Measurements from ENCODE around the gene FGF8. TPM values are rescaled to one million over a fixed set of nuclear protein-coding genes. Genes with fewer than 3 reads are reported as not detected.

The FGF8 gene
- total and polyA plus RNA-seq, 10 of the 15 experiments (the other 5 are each of a cell fraction or from before 2014, with no cell fraction given), result 0.08 to 0.43 (median 0.17) TPM; not detected in 7

DNA sequence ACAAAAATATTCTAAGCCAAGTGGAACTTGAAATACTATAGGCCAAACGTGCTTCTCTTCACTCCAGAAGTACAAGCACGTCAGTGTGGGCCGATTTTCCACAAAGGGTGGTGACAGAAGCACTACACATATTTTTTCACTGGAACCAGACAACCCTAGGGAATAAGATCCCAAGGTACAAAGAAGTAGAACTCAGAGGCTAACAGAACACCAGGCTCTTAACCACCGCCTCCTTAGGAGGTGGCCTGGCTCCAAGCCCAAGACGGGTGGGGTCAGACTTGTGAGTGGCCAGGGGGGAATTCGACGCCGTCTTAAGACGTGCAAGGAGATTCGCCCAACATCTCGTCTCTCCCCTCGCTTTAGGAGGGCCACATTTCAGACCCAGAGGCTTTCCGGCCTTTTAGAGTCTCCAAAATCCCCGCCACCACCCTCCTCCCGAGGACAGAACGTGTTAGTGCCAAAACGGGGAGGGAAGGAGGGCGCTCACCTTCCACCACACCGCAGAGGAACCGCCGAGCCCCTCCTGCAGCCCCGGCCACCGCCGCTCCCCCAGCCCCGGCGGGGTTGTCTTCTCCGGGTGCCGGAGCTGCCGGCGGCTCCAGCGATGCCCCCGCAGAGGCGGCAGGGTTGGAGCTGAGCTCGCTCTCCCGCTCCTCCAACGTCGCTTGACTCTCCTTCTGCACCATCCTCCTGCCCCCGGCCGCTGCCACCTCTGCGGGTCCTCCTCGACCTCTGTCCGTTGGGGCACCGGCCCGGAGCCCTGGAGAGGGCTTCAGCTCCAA is 41.6 kb upstream of the FGF8 start (continued):
- TF ChIP-seq, protein P1, sequence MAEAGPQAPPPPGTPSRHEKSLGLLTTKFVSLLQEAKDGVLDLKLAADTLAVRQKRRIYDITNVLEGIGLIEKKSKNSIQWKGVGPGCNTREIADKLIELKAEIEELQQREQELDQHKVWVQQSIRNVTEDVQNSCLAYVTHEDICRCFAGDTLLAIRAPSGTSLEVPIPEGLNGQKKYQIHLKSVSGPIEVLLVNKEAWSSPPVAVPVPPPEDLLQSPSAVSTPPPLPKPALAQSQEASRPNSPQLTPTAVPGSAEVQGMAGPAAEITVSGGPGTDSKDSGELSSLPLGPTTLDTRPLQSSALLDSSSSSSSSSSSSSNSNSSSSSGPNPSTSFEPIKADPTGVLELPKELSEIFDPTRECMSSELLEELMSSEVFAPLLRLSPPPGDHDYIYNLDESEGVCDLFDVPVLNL (IDR thresholded peaks at IDR 0.05; ENCODE audit: low read depth, low read length), result 0 out of 2 replicates have a peak, but pooled peaks have one; percentile 17
- no peak for TF ChIP-seq SRF (IDR thresholded peaks at IDR 0.05; ENCODE audit: low read depth in 2 of 2, low read length in 2 of 2)
- 0 out of 2 replicates have a peak, but pooled peaks have one; percentile 7 for TF ChIP-seq TBL1XR1 (IDR thresholded peaks at IDR 0.05; ENCODE audit: low read depth, low read length)
- TF ChIP-seq HDAC2 (IDR thresholded peaks at IDR 0.05), result no peak
- no peak for TF ChIP-seq EGR1 (IDR thresholded peaks at IDR 0.05; ENCODE audit: borderline replicate concordance in 1 of 2, low read depth in 2 of 2, low read length in 2 of 2)
- TF ChIP-seq NR2F1 (conservative IDR thresholded peaks at IDR 0.05), result peak; percentile 11; the same call in 1 of the 2 replicates
- TF ChIP-seq BMI1 (IDR thresholded peaks at IDR 0.05; ENCODE audit: borderline replicate concordance), result no peak
- TF ChIP-seq, protein P2, sequence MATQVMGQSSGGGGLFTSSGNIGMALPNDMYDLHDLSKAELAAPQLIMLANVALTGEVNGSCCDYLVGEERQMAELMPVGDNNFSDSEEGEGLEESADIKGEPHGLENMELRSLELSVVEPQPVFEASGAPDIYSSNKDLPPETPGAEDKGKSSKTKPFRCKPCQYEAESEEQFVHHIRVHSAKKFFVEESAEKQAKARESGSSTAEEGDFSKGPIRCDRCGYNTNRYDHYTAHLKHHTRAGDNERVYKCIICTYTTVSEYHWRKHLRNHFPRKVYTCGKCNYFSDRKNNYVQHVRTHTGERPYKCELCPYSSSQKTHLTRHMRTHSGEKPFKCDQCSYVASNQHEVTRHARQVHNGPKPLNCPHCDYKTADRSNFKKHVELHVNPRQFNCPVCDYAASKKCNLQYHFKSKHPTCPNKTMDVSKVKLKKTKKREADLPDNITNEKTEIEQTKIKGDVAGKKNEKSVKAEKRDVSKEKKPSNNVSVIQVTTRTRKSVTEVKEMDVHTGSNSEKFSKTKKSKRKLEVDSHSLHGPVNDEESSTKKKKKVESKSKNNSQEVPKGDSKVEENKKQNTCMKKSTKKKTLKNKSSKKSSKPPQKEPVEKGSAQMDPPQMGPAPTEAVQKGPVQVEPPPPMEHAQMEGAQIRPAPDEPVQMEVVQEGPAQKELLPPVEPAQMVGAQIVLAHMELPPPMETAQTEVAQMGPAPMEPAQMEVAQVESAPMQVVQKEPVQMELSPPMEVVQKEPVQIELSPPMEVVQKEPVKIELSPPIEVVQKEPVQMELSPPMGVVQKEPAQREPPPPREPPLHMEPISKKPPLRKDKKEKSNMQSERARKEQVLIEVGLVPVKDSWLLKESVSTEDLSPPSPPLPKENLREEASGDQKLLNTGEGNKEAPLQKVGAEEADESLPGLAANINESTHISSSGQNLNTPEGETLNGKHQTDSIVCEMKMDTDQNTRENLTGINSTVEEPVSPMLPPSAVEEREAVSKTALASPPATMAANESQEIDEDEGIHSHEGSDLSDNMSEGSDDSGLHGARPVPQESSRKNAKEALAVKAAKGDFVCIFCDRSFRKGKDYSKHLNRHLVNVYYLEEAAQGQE (IDR thresholded peaks at IDR 0.05; ENCODE audit: low read depth, low read length), result no peak
- TF ChIP-seq, protein P3, sequence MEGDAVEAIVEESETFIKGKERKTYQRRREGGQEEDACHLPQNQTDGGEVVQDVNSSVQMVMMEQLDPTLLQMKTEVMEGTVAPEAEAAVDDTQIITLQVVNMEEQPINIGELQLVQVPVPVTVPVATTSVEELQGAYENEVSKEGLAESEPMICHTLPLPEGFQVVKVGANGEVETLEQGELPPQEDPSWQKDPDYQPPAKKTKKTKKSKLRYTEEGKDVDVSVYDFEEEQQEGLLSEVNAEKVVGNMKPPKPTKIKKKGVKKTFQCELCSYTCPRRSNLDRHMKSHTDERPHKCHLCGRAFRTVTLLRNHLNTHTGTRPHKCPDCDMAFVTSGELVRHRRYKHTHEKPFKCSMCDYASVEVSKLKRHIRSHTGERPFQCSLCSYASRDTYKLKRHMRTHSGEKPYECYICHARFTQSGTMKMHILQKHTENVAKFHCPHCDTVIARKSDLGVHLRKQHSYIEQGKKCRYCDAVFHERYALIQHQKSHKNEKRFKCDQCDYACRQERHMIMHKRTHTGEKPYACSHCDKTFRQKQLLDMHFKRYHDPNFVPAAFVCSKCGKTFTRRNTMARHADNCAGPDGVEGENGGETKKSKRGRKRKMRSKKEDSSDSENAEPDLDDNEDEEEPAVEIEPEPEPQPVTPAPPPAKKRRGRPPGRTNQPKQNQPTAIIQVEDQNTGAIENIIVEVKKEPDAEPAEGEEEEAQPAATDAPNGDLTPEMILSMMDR (IDR thresholded peaks at IDR 0.05 in 2 of 3, conservative IDR thresholded peaks at IDR 0.05 in 1 of 3; ENCODE audit: control insufficient read depth in 2 of 3, extremely low read depth in 1 of 3, insufficient read depth in 1 of 3, low read depth in 3 of 3, low read length in 3 of 3), result no peak
- TF ChIP-seq ZNF274 (IDR thresholded peaks at IDR 0.05; ENCODE audit: insufficient read depth, insufficient read length), result no peak
- no peak for TF ChIP-seq BCL11A (IDR thresholded peaks at IDR 0.05; ENCODE audit: low read depth, low read length)
- TF ChIP-seq BHLHE40 (IDR thresholded peaks at IDR 0.05; ENCODE audit: borderline replicate concordance in 1 of 2, low read depth in 2 of 2, low read length in 1 of 2), result peak in 1 of 2 experiments; percentile 23; a peak in 1 of 4 replicates
- TF ChIP-seq SIN3A (IDR thresholded peaks at IDR 0.05; ENCODE audit: low read depth, low read length), result peak; percentile 34; the same call in 1 of the 2 replicates
- no peak for TF ChIP-seq RELA (IDR thresholded peaks at IDR 0.05; ENCODE audit: borderline replicate concordance, partially characterized antibody)
- 0 out of 2 replicates have a peak, but pooled peaks have one; percentile 31 for TF ChIP-seq IKZF1 (conservative IDR thresholded peaks at IDR 0.05)
- TF ChIP-seq, protein P4, sequence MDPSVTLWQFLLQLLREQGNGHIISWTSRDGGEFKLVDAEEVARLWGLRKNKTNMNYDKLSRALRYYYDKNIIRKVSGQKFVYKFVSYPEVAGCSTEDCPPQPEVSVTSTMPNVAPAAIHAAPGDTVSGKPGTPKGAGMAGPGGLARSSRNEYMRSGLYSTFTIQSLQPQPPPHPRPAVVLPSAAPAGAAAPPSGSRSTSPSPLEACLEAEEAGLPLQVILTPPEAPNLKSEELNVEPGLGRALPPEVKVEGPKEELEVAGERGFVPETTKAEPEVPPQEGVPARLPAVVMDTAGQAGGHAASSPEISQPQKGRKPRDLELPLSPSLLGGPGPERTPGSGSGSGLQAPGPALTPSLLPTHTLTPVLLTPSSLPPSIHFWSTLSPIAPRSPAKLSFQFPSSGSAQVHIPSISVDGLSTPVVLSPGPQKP (IDR thresholded peaks at IDR 0.05; ENCODE audit: low read depth, low read length), result no peak
- TF ChIP-seq, protein P5, sequence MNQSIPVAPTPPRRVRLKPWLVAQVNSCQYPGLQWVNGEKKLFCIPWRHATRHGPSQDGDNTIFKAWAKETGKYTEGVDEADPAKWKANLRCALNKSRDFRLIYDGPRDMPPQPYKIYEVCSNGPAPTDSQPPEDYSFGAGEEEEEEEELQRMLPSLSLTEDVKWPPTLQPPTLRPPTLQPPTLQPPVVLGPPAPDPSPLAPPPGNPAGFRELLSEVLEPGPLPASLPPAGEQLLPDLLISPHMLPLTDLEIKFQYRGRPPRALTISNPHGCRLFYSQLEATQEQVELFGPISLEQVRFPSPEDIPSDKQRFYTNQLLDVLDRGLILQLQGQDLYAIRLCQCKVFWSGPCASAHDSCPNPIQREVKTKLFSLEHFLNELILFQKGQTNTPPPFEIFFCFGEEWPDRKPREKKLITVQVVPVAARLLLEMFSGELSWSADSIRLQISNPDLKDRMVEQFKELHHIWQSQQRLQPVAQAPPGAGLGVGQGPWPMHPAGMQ (IDR thresholded peaks at IDR 0.05; ENCODE audit: borderline replicate concordance), result no peak
- no peak for TF ChIP-seq TCF12 (IDR thresholded peaks at IDR 0.05; ENCODE audit: low read depth, low read length)
- no peak for TF ChIP-seq MEF2A (IDR thresholded peaks at IDR 0.05; ENCODE audit: insufficient read depth, low read depth, low read length)
- TF ChIP-seq EED (IDR thresholded peaks at IDR 0.05; ENCODE audit: low read depth), result no peak
